ENCODE measurements around the gene FAM181A. TPM values are rescaled to one million over a fixed set of nuclear protein-coding genes. Genes with fewer than 3 reads are reported as not detected.

FAM181A gene
- total and polyA plus RNA-seq, 2 experiments from 2014 or later, result not detected

DNA sequence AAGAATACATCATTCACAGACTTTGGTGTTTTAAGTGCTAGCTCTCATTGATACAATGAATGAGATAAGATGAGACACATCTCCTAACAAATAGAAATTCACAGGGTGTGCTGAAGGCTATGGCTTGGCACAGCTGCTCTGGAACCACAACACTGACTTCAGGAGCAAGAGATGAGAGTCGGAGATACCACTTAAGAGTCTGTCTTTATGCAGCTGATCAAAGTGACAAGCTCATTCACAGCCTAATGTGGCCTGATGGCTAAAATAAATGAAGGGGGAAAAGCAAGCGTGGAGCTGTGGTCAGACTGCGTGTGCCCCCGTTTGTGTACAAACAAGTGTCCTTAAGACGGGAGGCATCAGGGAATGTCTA, 29.7 kb upstream of the FAM181A start (continued):
- TF ChIP-seq, protein P1, sequence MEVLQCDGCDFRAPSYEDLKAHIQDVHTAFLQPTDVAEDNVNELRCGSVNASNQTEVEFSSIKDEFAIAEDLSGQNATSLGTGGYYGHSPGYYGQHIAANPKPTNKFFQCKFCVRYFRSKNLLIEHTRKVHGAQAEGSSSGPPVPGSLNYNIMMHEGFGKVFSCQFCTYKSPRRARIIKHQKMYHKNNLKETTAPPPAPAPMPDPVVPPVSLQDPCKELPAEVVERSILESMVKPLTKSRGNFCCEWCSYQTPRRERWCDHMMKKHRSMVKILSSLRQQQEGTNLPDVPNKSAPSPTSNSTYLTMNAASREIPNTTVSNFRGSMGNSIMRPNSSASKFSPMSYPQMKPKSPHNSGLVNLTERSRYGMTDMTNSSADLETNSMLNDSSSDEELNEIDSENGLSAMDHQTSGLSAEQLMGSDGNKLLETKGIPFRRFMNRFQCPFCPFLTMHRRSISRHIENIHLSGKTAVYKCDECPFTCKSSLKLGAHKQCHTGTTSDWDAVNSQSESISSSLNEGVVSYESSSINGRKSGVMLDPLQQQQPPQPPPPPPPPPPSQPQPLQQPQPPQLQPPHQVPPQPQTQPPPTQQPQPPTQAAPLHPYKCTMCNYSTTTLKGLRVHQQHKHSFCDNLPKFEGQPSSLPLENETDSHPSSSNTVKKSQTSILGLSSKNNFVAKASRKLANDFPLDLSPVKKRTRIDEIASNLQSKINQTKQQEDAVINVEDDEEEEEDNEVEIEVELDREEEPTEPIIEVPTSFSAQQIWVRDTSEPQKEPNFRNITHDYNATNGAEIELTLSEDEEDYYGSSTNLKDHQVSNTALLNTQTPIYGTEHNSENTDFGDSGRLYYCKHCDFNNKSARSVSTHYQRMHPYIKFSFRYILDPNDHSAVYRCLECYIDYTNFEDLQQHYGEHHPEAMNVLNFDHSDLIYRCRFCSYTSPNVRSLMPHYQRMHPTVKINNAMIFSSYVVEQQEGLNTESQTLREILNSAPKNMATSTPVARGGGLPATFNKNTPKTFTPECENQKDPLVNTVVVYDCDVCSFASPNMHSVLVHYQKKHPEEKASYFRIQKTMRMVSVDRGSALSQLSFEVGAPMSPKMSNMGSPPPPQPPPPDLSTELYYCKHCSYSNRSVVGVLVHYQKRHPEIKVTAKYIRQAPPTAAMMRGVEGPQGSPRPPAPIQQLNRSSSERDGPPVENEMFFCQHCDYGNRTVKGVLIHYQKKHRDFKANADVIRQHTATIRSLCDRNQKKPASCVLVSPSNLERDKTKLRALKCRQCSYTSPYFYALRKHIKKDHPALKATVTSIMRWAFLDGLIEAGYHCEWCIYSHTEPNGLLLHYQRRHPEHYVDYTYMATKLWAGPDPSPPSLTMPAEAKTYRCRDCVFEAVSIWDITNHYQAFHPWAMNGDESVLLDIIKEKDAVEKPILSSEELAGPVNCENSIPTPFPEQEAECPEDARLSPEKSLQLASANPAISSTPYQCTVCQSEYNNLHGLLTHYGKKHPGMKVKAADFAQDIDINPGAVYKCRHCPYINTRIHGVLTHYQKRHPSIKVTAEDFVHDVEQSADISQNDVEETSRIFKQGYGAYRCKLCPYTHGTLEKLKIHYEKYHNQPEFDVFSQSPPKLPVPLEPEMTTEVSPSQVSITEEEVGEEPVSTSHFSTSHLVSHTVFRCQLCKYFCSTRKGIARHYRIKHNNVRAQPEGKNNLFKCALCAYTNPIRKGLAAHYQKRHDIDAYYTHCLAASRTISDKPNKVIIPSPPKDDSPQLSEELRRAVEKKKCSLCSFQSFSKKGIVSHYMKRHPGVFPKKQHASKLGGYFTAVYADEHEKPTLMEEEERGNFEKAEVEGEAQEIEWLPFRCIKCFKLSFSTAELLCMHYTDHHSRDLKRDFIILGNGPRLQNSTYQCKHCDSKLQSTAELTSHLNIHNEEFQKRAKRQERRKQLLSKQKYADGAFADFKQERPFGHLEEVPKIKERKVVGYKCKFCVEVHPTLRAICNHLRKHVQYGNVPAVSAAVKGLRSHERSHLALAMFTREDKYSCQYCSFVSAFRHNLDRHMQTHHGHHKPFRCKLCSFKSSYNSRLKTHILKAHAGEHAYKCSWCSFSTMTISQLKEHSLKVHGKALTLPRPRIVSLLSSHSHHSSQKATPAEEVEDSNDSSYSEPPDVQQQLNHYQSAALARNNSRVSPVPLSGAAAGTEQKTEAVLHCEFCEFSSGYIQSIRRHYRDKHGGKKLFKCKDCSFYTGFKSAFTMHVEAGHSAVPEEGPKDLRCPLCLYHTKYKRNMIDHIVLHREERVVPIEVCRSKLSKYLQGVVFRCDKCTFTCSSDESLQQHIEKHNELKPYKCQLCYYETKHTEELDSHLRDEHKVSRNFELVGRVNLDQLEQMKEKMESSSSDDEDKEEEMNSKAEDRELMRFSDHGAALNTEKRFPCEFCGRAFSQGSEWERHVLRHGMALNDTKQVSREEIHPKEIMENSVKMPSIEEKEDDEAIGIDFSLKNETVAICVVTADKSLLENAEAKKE (CRISPR knock-in tag; IDR thresholded peaks at IDR 0.05), result no peak
- no peak for TF ChIP-seq EZH2 (IDR thresholded peaks at IDR 0.05; ENCODE audit: low read depth, unreplicated experiment)
- no peak for TF ChIP-seq EZH2phosphoT487 (IDR thresholded peaks at IDR 0.05; ENCODE audit: unreplicated experiment)
- no peak for TF ChIP-seq ZNF114 (CRISPR knock-in tag; IDR thresholded peaks at IDR 0.05)
- TF ChIP-seq ZNF331 (CRISPR knock-in tag; IDR thresholded peaks at IDR 0.05; ENCODE audit: low read depth), result no peak
- TF ChIP-seq POLR2AphosphoS5 (IDR thresholded peaks at IDR 0.05; ENCODE audit: low read depth), result no peak
- no peak for TF ChIP-seq STAT1 (IDR thresholded peaks at IDR 0.05; ENCODE audit: unreplicated experiment)
- no peak for TF ChIP-seq NANOG (IDR thresholded peaks at IDR 0.05; ENCODE audit: borderline replicate concordance)
- no peak for TF ChIP-seq REST (IDR thresholded peaks at IDR 0.05; ENCODE audit: unreplicated experiment)
